ENCODE results near the gene CLEC2A. TPM values are rescaled to one million over a fixed set of nuclear protein-coding genes. Genes with fewer than 3 reads are reported as not detected.

The CLEC2A gene
- total RNA-seq, 1 experiment from 2014 or later = not detected

- no peaks in the 10 kb centered on the region for H3K9me3 ChIP-seq (ENCODE audit: insufficient read depth, low read depth)
- H3F3A ChIP-seq (ENCODE audit: insufficient read depth, low read depth) = no peaks in the 10 kb centered on the region
- no peak overlapping the region for H3K27ac ChIP-seq
- intact Hi-C loops (cut with micrococcal nuclease; ENCODE audit: unreplicated experiment) = no loop called here
- H3K36me3 ChIP-seq (ENCODE audit: low read depth) = no peaks in the 10 kb centered on the region
- ChIA-PET CTCF (interaction anchor here (0.6 kb wide), 1 partner anchor 86 kb away, joined by 8 read pairs; no protein-coding TSS in a partner anchor), POLR2A (ENCODE audit: unreplicated experiment) (no interaction called here)
- BruUV-seq (replicated peaks) = no TSS peak
- no peak overlapping the region for H2AFZ ChIP-seq
- H3K4me3 ChIP-seq = no peak overlapping the region
- no peaks in the 10 kb centered on the region for H3K4me1 ChIP-seq (replicated peaks; ENCODE audit: insufficient read depth)
- H3K4me2 ChIP-seq = no peak overlapping the region
- H3K9me2 ChIP-seq (ENCODE audit: insufficient read depth) = no peaks in the 10 kb centered on the region
- no peaks in the 10 kb centered on the region for H4K20me1 ChIP-seq (ENCODE audit: insufficient read depth)
- TF ChIP-seq EZH2 (IDR thresholded peaks at IDR 0.05; ENCODE audit: low read depth) = no peak
- TF ChIP-seq, protein P1, sequence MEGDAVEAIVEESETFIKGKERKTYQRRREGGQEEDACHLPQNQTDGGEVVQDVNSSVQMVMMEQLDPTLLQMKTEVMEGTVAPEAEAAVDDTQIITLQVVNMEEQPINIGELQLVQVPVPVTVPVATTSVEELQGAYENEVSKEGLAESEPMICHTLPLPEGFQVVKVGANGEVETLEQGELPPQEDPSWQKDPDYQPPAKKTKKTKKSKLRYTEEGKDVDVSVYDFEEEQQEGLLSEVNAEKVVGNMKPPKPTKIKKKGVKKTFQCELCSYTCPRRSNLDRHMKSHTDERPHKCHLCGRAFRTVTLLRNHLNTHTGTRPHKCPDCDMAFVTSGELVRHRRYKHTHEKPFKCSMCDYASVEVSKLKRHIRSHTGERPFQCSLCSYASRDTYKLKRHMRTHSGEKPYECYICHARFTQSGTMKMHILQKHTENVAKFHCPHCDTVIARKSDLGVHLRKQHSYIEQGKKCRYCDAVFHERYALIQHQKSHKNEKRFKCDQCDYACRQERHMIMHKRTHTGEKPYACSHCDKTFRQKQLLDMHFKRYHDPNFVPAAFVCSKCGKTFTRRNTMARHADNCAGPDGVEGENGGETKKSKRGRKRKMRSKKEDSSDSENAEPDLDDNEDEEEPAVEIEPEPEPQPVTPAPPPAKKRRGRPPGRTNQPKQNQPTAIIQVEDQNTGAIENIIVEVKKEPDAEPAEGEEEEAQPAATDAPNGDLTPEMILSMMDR (conservative IDR thresholded peaks at IDR 0.05) = no peak
- H3K27me3 ChIP-seq (ENCODE audit: insufficient read depth, low read depth) = no peaks in the 10 kb centered on the region
- no peak for DNase-seq
- no peaks in the 10 kb centered on the region for H3K79me2 ChIP-seq (ENCODE audit: low read depth)
Measured at GRCh38 chr12:9931245-9931644, 925 bp downstream of the CLEC2A start.

DNA sequence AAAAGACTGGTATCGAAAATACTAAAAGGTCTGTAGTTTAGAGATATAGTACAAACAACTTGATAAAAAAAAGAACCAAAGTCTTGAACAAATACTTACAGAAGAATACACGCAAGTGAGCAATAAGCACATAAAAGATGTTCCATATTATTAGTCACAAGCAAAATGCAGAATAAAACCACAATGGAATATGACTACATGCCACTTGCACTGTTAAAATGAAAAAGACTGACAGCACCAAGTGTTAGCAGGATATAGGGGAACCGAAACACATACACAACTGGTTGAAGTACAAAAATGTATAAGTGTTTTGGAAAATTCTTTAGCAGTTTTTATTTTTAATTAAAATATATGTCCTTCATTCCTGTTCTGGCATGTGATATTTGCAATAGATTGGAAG, 3.6 kb downstream of the CLEC2A start:
- Histone ChIP-seq H3K9me2 (ENCODE audit: insufficient read depth) (no peaks in the 10 kb centered on the region), H3K27me3 (ENCODE audit: insufficient read depth, low read depth) (no peaks in the 10 kb centered on the region), H3K4me1 (replicated peaks; ENCODE audit: insufficient read depth) (no peaks in the 10 kb centered on the region), H3K79me2 (ENCODE audit: low read depth) (no peaks in the 10 kb centered on the region), H3K4me3 (no peak overlapping the region), H3K9me3 (ENCODE audit: insufficient read depth, low read depth) (no peaks in the 10 kb centered on the region), H2AFZ (no peak overlapping the region), H3F3A (ENCODE audit: insufficient read depth, low read depth) (no peaks in the 10 kb centered on the region), H4K20me1 (ENCODE audit: insufficient read depth) (no peaks in the 10 kb centered on the region), H3K27ac (no peak overlapping the region), H3K36me3 (ENCODE audit: low read depth) (no peaks in the 10 kb centered on the region), H3K4me2 (no peak overlapping the region)
- intact Hi-C loops (cut with micrococcal nuclease; ENCODE audit: unreplicated experiment) = no loop called here
- CTCF ChIA-PET = no interaction called here
- DNase-seq = no peak
- no TSS peak for BruUV-seq (replicated peaks)
- POLR2A ChIA-PET (ENCODE audit: unreplicated experiment) = no interaction called here
- no peak for TF ChIP-seq EZH2 (IDR thresholded peaks at IDR 0.05; ENCODE audit: low read depth)
- TF ChIP-seq, protein P1 (conservative IDR thresholded peaks at IDR 0.05) = no peak

DNA sequence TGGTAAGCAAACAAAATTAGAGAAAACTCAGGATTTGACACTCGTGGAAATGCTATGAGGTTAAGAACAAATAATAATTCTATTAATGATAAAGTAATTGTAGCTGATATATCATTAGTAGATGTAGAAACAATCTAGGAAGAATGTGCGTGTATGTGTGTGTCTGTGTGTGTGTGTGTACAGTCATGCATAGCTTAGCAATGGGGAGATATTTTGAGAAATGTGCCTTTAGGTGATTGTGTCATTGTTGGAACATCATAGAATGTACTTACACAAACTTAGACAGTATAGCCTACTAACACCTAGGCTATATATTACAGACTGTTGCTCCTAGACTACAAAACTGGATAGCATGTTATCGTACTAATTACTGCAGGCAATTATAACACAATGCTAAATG, 5.3 kb downstream of the CLEC2A start:
- Histone ChIP-seq H3K9me2 (ENCODE audit: insufficient read depth) (no peaks in the 10 kb centered on the region), H3K9me3 (ENCODE audit: insufficient read depth, low read depth) (no peaks in the 10 kb centered on the region), H3K79me2 (ENCODE audit: low read depth) (no peaks in the 10 kb centered on the region), H3K4me1 (replicated peaks; ENCODE audit: insufficient read depth) (no peaks in the 10 kb centered on the region), H3K27me3 (ENCODE audit: insufficient read depth, low read depth) (no peaks in the 10 kb centered on the region), H3K4me2 (no peak overlapping the region), H3K4me3 (no peak overlapping the region), H3K27ac (no peak overlapping the region), H3K36me3 (ENCODE audit: low read depth) (no peaks in the 10 kb centered on the region), H4K20me1 (ENCODE audit: insufficient read depth) (no peaks in the 10 kb centered on the region), H2AFZ (no peak overlapping the region), H3F3A (ENCODE audit: insufficient read depth, low read depth) (no peaks in the 10 kb centered on the region)
- TF ChIP-seq EZH2 (IDR thresholded peaks at IDR 0.05; ENCODE audit: low read depth) = no peak
- TF ChIP-seq, protein P1 (conservative IDR thresholded peaks at IDR 0.05) = no peak
- no TSS peak for BruUV-seq (replicated peaks)
- ChIA-PET POLR2A (ENCODE audit: unreplicated experiment) (interaction anchor here (0.6 kb wide), 1 partner anchor 279 kb away, joined by 10 read pairs; no protein-coding TSS in a partner anchor), CTCF (interaction anchor here (0.6 kb wide), 1 partner anchor 115 kb away, joined by 13 read pairs; no protein-coding TSS in a partner anchor)
- DNase-seq = no peak
- intact Hi-C loops (cut with micrococcal nuclease; ENCODE audit: unreplicated experiment) = loop anchor here (1.0 kb wide), 1 partner anchor 177 kb away; no protein-coding TSS in a partner anchor
